Keratinocyte (primary cell): ENCODE results near the gene PDF. TPM values are rescaled to one million over a fixed set of nuclear protein-coding genes. Genes with fewer than 3 reads are reported as not detected.

Experiments used
- DNase-seq: peaks from one replicate; pipeline ENCODE4 v3.0.0-alpha.2; 2011; ENCODE audit warnings: low read depth, missing footprints, low spot score
- FAIRE-seq: peaks from 2 replicates; lab custom pipeline; 2011; peaks lifted over from hg19 to GRCh38; lab: Jason Lieb, UNC
- H2AFZ ChIP-seq: 2 replicates; pipeline ENCODE4 v1.6.0; 2012; ENCODE audit warnings: low read length, control low read depth, inconsistent platforms; ENCODE audit not compliant: control insufficient read depth
- H3K27ac ChIP-seq: 2 replicates; pipeline ENCODE4 v1.5.1; 2011; ENCODE audit warnings: low read length; ENCODE audit not compliant: control insufficient read depth, insufficient read depth
- H3K27me3 ChIP-seq: 3 replicates; pipeline ENCODE4 v1.6.0; 2011; ENCODE audit warnings: low read length; ENCODE audit not compliant: control insufficient read depth, insufficient read depth; ENCODE audit errors: extremely low read depth
- H3K36me3 ChIP-seq, 2 experiments: 2 replicates in 1 of 2; 3 replicates in 1 of 2; pipeline ENCODE4 v1.5.1; 2011; ENCODE audit warnings: low read length in 2 of 2, mild to moderate bottlenecking in 1 of 2; ENCODE audit not compliant: control insufficient read depth in 2 of 2, insufficient read depth in 2 of 2; ENCODE audit errors: extremely low read depth in 1 of 2
- H3K4me1 ChIP-seq: 3 replicates; pipeline ENCODE4 v1.5.1; 2011; ENCODE audit warnings: low read length; ENCODE audit not compliant: control insufficient read depth, insufficient read depth; ENCODE audit errors: extremely low read depth
- H3K4me2 ChIP-seq: 3 replicates; pipeline ENCODE4 v1.6.0; 2011; ENCODE audit warnings: low read depth, low read length; ENCODE audit not compliant: control insufficient read depth, insufficient read depth; ENCODE audit errors: extremely low read depth
- H3K4me3 ChIP-seq, 3 experiments: fragments of 200-600 bp in 1 of 3; sonication (generic) in 1 of 3; 2 replicates in 2 of 3; 3 replicates in 1 of 3; pipeline ENCODE4 v1.5.1; 2011 to 2016; ENCODE audit warnings: low read length in 3 of 3, mild to moderate bottlenecking in 3 of 3, control low read depth in 2 of 3, inconsistent platforms in 1 of 3, low read depth in 1 of 3, mixed read lengths in 1 of 3, mixed run types in 1 of 3, moderate library complexity in 1 of 3; ENCODE audit not compliant: control insufficient read depth in 2 of 3, insufficient read depth in 2 of 3; ENCODE audit errors: extremely low read depth in 1 of 3
- H3K79me2 ChIP-seq: 2 replicates; pipeline ENCODE4 v1.6.0; 2012; ENCODE audit warnings: low read length; ENCODE audit not compliant: control insufficient read depth, insufficient read depth
- H3K9ac ChIP-seq: 3 replicates; pipeline ENCODE4 v1.6.0; 2011; ENCODE audit warnings: low read length; ENCODE audit not compliant: control insufficient read depth, insufficient read depth; ENCODE audit errors: extremely low read depth
- H3K9me1 ChIP-seq: 3 replicates; pipeline ENCODE4 v1.6.0; 2011; ENCODE audit warnings: low read length; ENCODE audit not compliant: control insufficient read depth, insufficient read depth; ENCODE audit errors: extremely low read depth
- H3K9me3 ChIP-seq: 2 replicates; pipeline ENCODE4 v1.5.1; 2012; ENCODE audit warnings: low read depth, low read length; ENCODE audit not compliant: control insufficient read depth
- H4K20me1 ChIP-seq: 3 replicates; pipeline ENCODE4 v1.6.0; 2011; ENCODE audit warnings: low read length; ENCODE audit not compliant: control insufficient read depth, insufficient read depth; ENCODE audit errors: extremely low read depth
- EZH2 ChIP-seq: IDR thresholded peaks from one replicate; pipeline ENCODE4 v1.6.1; 2012; ENCODE audit warnings: inconsistent platforms, mild to moderate bottlenecking, low read length, moderate library complexity
- dilution Hi-C: fragments of 300-500 bp; cut with MboI; formaldehyde crosslinking; loops from one replicate; pipeline ENCODE4 v1.7.0; 2020; ENCODE audit warnings: low sequenced_read_pairs; ENCODE audit not compliant: extremely low pct_ligation_motif_present
- polyA plus RNA-seq, 5 experiments: library from polyadenylated mRNA; depleted of rRNA in 3 of 5; stranded (reverse) in 3 of 5; stranded (forward) in 1 of 5; unstranded in 1 of 5; fragments of >200 nt; gene quantifications; 1 replicate in 1 of 5; 2 replicates in 3 of 5; 3 replicates in 1 of 5; pipeline versions ENCODE4 v1.2.1 to v1.2.3, GENCODE V29; 2011 to 2012; ENCODE audit warnings: missing spikeins in 2 of 5, low read depth in 1 of 5, low replicate concordance in 1 of 5
- TF ChIP-seq, protein P1 (sequence below), 3 experiments: IDR thresholded peaks in 1 of 3; conservative IDR thresholded peaks in 1 of 3; optimal IDR thresholded peaks in 1 of 3; 2 replicates in 2 of 3; 3 replicates in 1 of 3; pipeline versions ENCODE3 to v1.5.1; 2011; ENCODE audit warnings: low read length in 3 of 3, mild to moderate bottlenecking in 3 of 3, moderate library complexity in 2 of 3, control low read depth in 1 of 3, inconsistent platforms in 1 of 3; ENCODE audit not compliant: insufficient read depth in 2 of 3; ENCODE audit errors: extremely low read depth in 1 of 3

PDF gene
- polyA plus RNA-seq, 1 donor (not counting 4 experiments of a cell fraction or from before 2014, with no cell fraction given) = 3.0 TPM

DNA sequence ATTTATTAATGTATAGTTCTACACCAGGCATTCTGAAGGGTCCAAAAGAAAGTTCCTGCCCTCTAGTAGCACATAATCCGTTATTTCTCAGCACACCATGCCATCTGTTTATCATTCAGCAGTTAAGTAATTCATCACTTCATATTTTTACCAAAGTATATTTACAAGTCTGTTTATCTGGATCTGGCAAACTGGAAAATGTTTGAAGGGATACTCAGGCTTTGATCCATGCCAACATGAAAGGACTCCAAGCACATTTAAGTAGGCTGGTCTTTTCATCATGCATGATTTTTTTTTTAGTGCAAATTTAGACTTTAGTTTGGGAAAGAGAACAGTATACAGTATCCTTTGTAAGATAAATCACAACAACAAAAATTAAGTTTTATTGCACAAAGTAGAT lies 23.3 kb downstream of the PDF start:
- no peak overlapping the region for H3K4me2 ChIP-seq
- H3K27ac ChIP-seq = no peak overlapping the region
- H3K9me3 ChIP-seq = no peaks in the 10 kb centered on the region
- no peak for DNase-seq
- H3K36me3 ChIP-seq = no peaks in the 10 kb centered on the region
- dilution Hi-C loops = no loop called here
- TF ChIP-seq EZH2 = no peak
- TF ChIP-seq, protein P1, sequence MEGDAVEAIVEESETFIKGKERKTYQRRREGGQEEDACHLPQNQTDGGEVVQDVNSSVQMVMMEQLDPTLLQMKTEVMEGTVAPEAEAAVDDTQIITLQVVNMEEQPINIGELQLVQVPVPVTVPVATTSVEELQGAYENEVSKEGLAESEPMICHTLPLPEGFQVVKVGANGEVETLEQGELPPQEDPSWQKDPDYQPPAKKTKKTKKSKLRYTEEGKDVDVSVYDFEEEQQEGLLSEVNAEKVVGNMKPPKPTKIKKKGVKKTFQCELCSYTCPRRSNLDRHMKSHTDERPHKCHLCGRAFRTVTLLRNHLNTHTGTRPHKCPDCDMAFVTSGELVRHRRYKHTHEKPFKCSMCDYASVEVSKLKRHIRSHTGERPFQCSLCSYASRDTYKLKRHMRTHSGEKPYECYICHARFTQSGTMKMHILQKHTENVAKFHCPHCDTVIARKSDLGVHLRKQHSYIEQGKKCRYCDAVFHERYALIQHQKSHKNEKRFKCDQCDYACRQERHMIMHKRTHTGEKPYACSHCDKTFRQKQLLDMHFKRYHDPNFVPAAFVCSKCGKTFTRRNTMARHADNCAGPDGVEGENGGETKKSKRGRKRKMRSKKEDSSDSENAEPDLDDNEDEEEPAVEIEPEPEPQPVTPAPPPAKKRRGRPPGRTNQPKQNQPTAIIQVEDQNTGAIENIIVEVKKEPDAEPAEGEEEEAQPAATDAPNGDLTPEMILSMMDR (optimal IDR thresholded peaks at IDR 0.05 in 1 of 3, IDR thresholded peaks at IDR 0.05 in 1 of 3, conservative IDR thresholded peaks at IDR 0.05 in 1 of 3; ENCODE audit: extremely low read depth in 1 of 3, insufficient read depth in 2 of 3, low read length in 3 of 3) = no peak
- H3K4me1 ChIP-seq = peaks cover 7% of the 10 kb centered on the region
- H3K9ac ChIP-seq = no peak overlapping the region
- no peak for FAIRE-seq
- H2AFZ ChIP-seq = no peak overlapping the region
- no peak overlapping the region for H3K4me3 ChIP-seq
- H4K20me1 ChIP-seq = peaks cover under 1% of the 10 kb centered on the region
- no peaks in the 10 kb centered on the region for H3K27me3 ChIP-seq
- peaks cover under 1% of the 10 kb centered on the region for H3K9me1 ChIP-seq
- H3K79me2 ChIP-seq = peaks cover 9% of the 10 kb centered on the region

- DNase-seq (no peak), FAIRE-seq (no peak)
- Histone ChIP-seq H3K9ac (no peak overlapping the region), H3K36me3 (peaks cover 4 to 6% of the 10 kb centered on the region in 2 experiments), H3K9me1 (no peaks in the 10 kb centered on the region), H3K9me3 (no peaks in the 10 kb centered on the region), H3K79me2 (no peaks in the 10 kb centered on the region), H3K4me2 (no peak overlapping the region), H3K27ac (no peak overlapping the region), H3K4me3 (no peak overlapping the region), H2AFZ (no peak overlapping the region), H3K27me3 (no peaks in the 10 kb centered on the region), H4K20me1 (no peaks in the 10 kb centered on the region), H3K4me1 (peaks cover 5% of the 10 kb centered on the region)
- TF ChIP-seq EZH2 = no peak
- TF ChIP-seq, protein P1 (optimal IDR thresholded peaks at IDR 0.05 in 1 of 3, IDR thresholded peaks at IDR 0.05 in 1 of 3, conservative IDR thresholded peaks at IDR 0.05 in 1 of 3; ENCODE audit: extremely low read depth in 1 of 3, insufficient read depth in 2 of 3, low read length in 3 of 3) = no peak
- dilution Hi-C loops = no loop called here
These were observed 24.4 kb downstream of the PDF start for GRCh38 chr16:69306031-69306430.
